LNCaP clone FGC (cell line): ENCODE data around the gene MEIS1.

Experiments
- DNase-seq: peaks from one replicate; pipeline ENCODE4 v3.0.0-alpha.2; 2011; ENCODE audit warnings: low read depth
- H3K4me3 ChIP-seq: 2 replicates; pipeline ENCODE4 v1.5.1; 2011; ENCODE audit warnings: mild to moderate bottlenecking, low read depth, low read length, control low read depth
- CTCF ChIP-seq: IDR thresholded peaks from 2 replicates; pipeline ENCODE4 v1.5.1; 2012; ENCODE audit warnings: mild to moderate bottlenecking; ENCODE audit not compliant: control insufficient read depth, insufficient read depth; ENCODE audit errors: extremely low read depth

MEIS1 gene

GRCh38 chr2:66563473-66563872 lies 128.5 kb downstream of the MEIS1 start:
- H3K4me3 ChIP-seq, result no peak overlapping the region
- DNase-seq, result no peak
- TF ChIP-seq CTCF, result no peak

GRCh38 chr2:66565291-66565690 lies 130.4 kb downstream of the MEIS1 start:
- DNase-seq, result peak; percentile 82
- H3K4me3 ChIP-seq, result no peak overlapping the region
- TF ChIP-seq CTCF, result no peak

GRCh38 chr2:66566726-66567399 lies 131.9 kb downstream of the MEIS1 start:
- DNase-seq, result no peak
- no peak for TF ChIP-seq CTCF
- H3K4me3 ChIP-seq, result no peak overlapping the region

- H3K4me3 ChIP-seq, result no peak overlapping the region
- DNase-seq, result no peak
- TF ChIP-seq CTCF, result no peak
These were observed 132.8 kb downstream of the MEIS1 start for GRCh38 chr2:66567729-66568128.

GRCh38 chr2:66568650-66569300 lies 133.8 kb downstream of the MEIS1 start:
- no peak for TF ChIP-seq CTCF
- H3K4me3 ChIP-seq, result no peak overlapping the region
- DNase-seq, result no peak

GRCh38 chr2:66569321-66569851 lies 134.5 kb downstream of the MEIS1 start:
- TF ChIP-seq CTCF, result no peak
- DNase-seq, result no peak
- H3K4me3 ChIP-seq, result no peak overlapping the region
